Measurements from ENCODE around the gene LRRC4C. TPM values are rescaled to one million over a fixed set of nuclear protein-coding genes. Genes with fewer than 3 reads are reported as not detected.

The LRRC4C gene
- total RNA-seq, 1 donor from 2014 or later: 1.3 TPM

DNA sequence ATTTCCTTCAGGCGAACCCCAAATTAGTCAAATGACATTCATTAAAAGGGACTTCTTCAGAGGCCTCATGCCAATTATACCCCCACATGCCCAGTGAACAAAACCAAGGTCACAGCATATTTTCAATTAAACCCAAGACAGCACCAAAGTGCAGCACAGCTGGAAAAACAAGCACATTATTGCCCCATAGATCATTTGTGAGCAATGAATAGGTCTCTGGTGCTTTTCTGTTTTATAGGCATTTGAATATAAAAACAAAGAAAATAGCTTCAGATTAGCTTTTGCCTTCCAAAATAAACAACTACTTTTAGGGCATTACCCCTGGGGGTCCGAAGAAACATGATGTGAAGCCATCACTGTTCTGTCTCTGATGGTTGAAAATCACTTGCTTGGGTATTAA lies 1319.9 kb downstream of the LRRC4C start:
- TF ChIP-seq, protein P1, sequence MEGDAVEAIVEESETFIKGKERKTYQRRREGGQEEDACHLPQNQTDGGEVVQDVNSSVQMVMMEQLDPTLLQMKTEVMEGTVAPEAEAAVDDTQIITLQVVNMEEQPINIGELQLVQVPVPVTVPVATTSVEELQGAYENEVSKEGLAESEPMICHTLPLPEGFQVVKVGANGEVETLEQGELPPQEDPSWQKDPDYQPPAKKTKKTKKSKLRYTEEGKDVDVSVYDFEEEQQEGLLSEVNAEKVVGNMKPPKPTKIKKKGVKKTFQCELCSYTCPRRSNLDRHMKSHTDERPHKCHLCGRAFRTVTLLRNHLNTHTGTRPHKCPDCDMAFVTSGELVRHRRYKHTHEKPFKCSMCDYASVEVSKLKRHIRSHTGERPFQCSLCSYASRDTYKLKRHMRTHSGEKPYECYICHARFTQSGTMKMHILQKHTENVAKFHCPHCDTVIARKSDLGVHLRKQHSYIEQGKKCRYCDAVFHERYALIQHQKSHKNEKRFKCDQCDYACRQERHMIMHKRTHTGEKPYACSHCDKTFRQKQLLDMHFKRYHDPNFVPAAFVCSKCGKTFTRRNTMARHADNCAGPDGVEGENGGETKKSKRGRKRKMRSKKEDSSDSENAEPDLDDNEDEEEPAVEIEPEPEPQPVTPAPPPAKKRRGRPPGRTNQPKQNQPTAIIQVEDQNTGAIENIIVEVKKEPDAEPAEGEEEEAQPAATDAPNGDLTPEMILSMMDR (IDR thresholded peaks at IDR 0.05; ENCODE audit: unreplicated experiment): no peak
- Mint-ChIP-seq H3K4me3 (ENCODE audit: low read depth) (no peak overlapping the region), H3K27ac (no peak overlapping the region), H3K36me3 (ENCODE audit: insufficient read depth) (no peaks in the 10 kb centered on the region), H3K27me3 (no peaks in the 10 kb centered on the region), H3K9me3 (ENCODE audit: low read depth) (no peaks in the 10 kb centered on the region), H3K4me1 (ENCODE audit: low read depth) (peaks cover 1% of the 10 kb centered on the region)
- DNase-seq (ENCODE audit: low spot score, unreplicated experiment): no peak

DNA sequence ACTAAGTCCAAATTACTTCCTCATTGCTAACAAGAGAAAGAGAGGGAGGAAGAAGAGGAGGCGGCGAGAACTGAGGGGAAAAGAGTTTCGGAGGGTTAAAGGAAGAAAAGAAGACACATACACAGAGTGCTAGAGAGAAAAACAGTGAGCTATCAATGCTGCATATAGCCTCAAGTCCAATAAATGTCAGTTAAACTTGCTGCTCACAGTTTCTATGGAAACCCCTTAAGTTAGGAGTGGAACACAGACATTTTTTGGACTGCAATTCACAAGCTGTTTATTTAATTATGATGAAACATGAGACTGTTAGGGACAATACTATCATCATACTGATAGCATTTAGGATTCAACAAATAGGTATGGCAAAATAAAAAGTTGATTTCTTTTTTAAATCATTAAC lies 1320.4 kb downstream of the LRRC4C start:
- TF ChIP-seq, protein P1 (IDR thresholded peaks at IDR 0.05; ENCODE audit: unreplicated experiment): no peak
- Mint-ChIP-seq H3K9me3 (ENCODE audit: low read depth) (no peaks in the 10 kb centered on the region), H3K27ac (no peak overlapping the region), H3K27me3 (no peaks in the 10 kb centered on the region), H3K4me1 (ENCODE audit: low read depth) (peaks cover 1% of the 10 kb centered on the region), H3K36me3 (ENCODE audit: insufficient read depth) (no peaks in the 10 kb centered on the region), H3K4me3 (ENCODE audit: low read depth) (no peak overlapping the region)
- DNase-seq (ENCODE audit: low spot score, unreplicated experiment): no peak

DNA sequence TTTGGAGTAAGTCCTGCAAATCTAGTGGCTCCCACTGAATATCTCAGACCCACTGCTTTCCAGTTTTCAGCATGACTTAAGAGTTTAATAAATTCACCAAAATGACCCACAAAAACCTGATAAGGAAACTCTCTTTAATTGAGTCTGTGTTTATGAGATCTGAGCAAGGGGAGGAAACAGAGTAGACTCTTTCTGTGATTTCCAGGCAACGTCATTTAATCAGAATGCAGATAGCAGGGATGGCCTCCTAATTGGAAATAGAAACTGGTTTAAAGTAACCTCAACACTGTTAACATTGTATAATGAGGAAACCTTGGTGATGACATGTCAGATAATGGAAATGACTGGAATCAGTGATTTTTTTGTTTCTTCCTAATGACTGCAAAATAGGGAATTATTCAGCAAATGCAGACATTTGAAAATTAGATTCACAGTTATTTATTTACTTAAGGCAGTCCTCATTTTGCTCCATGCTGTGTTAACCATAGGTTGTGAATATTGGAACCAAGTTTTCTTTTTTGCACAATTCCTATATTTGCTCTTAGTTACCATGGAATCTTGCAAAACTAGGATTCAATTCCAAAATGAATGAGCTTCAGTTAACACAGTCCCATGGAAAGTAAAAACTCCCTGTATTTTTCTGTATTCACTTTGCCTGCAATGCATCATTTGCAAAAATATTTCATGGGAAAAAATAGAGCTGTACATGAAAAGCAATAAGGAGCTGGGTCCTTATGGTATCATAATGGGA lies 1324.5 kb downstream of the LRRC4C start:
- no peaks in the 10 kb centered on the region for H3K9me3 Mint-ChIP-seq (ENCODE audit: low read depth)
- H3K4me3 Mint-ChIP-seq (ENCODE audit: low read depth): no peak overlapping the region
- DNase-seq (ENCODE audit: low spot score, unreplicated experiment): no peak
- no peak overlapping the region for H3K27ac Mint-ChIP-seq
- no peaks in the 10 kb centered on the region for H3K27me3 Mint-ChIP-seq
- peaks cover 1% of the 10 kb centered on the region for H3K4me1 Mint-ChIP-seq (ENCODE audit: low read depth)
- no peaks in the 10 kb centered on the region for H3K36me3 Mint-ChIP-seq (ENCODE audit: insufficient read depth)
- TF ChIP-seq, protein P1 (IDR thresholded peaks at IDR 0.05; ENCODE audit: unreplicated experiment): no peak

DNA sequence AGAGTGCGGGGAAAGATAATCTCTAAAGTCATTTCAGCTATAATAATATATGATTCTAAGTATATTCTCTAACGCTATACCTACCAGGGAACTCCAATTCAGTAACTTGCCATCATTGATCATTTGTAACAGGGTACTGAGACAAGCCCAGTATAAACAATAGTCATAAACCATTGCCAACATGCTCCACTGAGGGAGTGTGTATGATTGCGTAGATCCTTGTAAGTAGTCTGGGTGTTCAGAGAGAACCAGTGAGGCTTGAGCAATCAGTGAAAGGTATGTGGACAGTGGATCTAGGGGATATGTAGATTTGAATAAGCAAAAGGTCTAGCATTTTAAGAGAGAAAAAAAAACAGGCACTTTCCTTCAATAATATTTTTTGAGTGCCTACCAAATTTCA lies 1326.0 kb downstream of the LRRC4C start:
- Mint-ChIP-seq H3K27me3 (no peaks in the 10 kb centered on the region), H3K36me3 (ENCODE audit: insufficient read depth) (no peaks in the 10 kb centered on the region), H3K4me1 (ENCODE audit: low read depth) (peaks cover 4% of the 10 kb centered on the region), H3K4me3 (ENCODE audit: low read depth) (no peak overlapping the region), H3K27ac (no peak overlapping the region), H3K9me3 (ENCODE audit: low read depth) (no peaks in the 10 kb centered on the region)
- DNase-seq (ENCODE audit: low spot score, unreplicated experiment): no peak
- TF ChIP-seq, protein P1 (IDR thresholded peaks at IDR 0.05; ENCODE audit: unreplicated experiment): no peak

DNA sequence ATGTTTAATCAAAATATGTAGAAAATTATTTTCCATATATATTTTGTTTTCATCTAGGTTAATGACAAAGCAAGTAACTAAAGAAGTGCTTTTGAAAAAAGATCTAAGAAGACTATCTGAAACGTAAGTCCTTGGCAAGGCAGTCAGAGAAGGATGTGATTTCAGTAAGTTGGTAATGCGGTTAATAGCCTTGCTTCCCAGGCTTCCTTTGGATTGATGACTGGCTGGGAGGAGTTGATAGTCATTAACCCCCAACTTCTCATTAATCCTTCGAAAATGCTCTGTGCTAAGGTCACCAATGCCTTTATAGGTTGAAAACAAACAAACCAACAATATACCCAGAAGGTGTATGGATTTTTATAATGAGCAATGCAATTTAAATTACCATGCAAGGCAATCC lies 1326.5 kb downstream of the LRRC4C start:
- Mint-ChIP-seq H3K36me3 (ENCODE audit: insufficient read depth) (no peaks in the 10 kb centered on the region), H3K27me3 (no peaks in the 10 kb centered on the region), H3K4me1 (ENCODE audit: low read depth) (peaks cover 4% of the 10 kb centered on the region), H3K4me3 (ENCODE audit: low read depth) (no peak overlapping the region), H3K27ac (no peak overlapping the region), H3K9me3 (ENCODE audit: low read depth) (no peaks in the 10 kb centered on the region)
- no peak for DNase-seq (ENCODE audit: low spot score, unreplicated experiment)
- TF ChIP-seq, protein P1 (IDR thresholded peaks at IDR 0.05; ENCODE audit: unreplicated experiment): no peak

Data from progenitor cell of endocrine pancreas (in vitro differentiated cells).